HepG2 (cell line): ENCODE data around the gene DLX4. TPM values are rescaled to one million over a fixed set of nuclear protein-coding genes. Genes with fewer than 3 reads are reported as not detected.

Source experiments
- BHLHE40 ChIP-seq: IDR thresholded peaks from 2 replicates; pipeline ENCODE4 v1.6.1; 2011; ENCODE audit warnings: low read length, improper control_type of control experiment
- CEBPB ChIP-seq: IDR thresholded peaks from 2 replicates; pipeline ENCODE4 v1.6.1; 2011; ENCODE audit warnings: low read depth, low read length, improper control_type of control experiment, borderline replicate concordance
- CERS6 ChIP-seq: sonication (generic); formaldehyde crosslinking; IDR thresholded peaks from 2 replicates; pipeline ENCODE4 v1.5.0; 2020; ENCODE audit warnings: missing genetic modification reagents
- DRAP1 ChIP-seq: IDR thresholded peaks from 2 replicates; pipeline ENCODE4 v1.6.1; 2016; ENCODE audit warnings: missing genetic modification reagents, missing compliant biosample characterization
- ELF3 ChIP-seq: IDR thresholded peaks from 2 replicates; pipeline ENCODE4 v1.6.1; 2016; ENCODE audit warnings: missing genetic modification reagents, missing compliant biosample characterization
- HHEX ChIP-seq: IDR thresholded peaks from 2 replicates; pipeline ENCODE4 v1.6.1; 2016; ENCODE audit warnings: control low read depth
- KMT2B ChIP-seq: IDR thresholded peaks from 2 replicates; pipeline ENCODE4 v1.6.1; 2016; ENCODE audit warnings: missing genetic modification reagents, missing compliant biosample characterization
- LCORL ChIP-seq, 2 experiments: fragments of 450-650 bp in 1 of 2; sonication (generic) in 1 of 2; formaldehyde crosslinking in 1 of 2; IDR thresholded peaks; 2 replicates each; pipeline versions ENCODE4 v1.5.0 to v1.6.1; 2017 to 2020; ENCODE audit warnings: antibody characterized with exemption in 1 of 2, missing genetic modification reagents in 1 of 2
- WIZ ChIP-seq: sonication (generic); formaldehyde crosslinking; IDR thresholded peaks from 2 replicates; pipeline ENCODE4 v1.5.1; 2020; ENCODE audit warnings: mild to moderate bottlenecking, missing genetic modification reagents
- ZNF468 ChIP-seq: sonication (generic); formaldehyde crosslinking; IDR thresholded peaks from 2 replicates; pipeline ENCODE4 v1.8.0; 2022; ENCODE audit warnings: mild to moderate bottlenecking, moderate library complexity, missing genetic modification reagents
- ZNF546 ChIP-seq: sonication (generic); formaldehyde crosslinking; conservative IDR thresholded peaks from 2 replicates; pipeline ENCODE4 v1.8.1; 2023; ENCODE audit warnings: mild to moderate bottlenecking, missing genetic modification reagents
- polyA plus RNA-seq, 8 experiments: library from polyadenylated mRNA; depleted of rRNA in 3 of 8; stranded (reverse) in 7 of 8; unstranded in 1 of 8; fragments of >200 nt; fragmentation: Illumina TruSeq in 4 of 8; extraction: Trizol in 4 of 8; gene quantifications; 2 replicates each; pipeline versions ENCODE4 v1.2.1 to v1.2.3, GENCODE V29; 2011 to 2016; ENCODE audit warnings: low read depth in 4 of 8, missing spikeins in 1 of 8, mixed read lengths in 1 of 8; ENCODE audit not compliant: insufficient read depth in 1 of 8
- total RNA-seq, 5 experiments: library from RNA; depleted of rRNA; stranded (reverse); fragments of >200 nt; fragmentation: Illumina TruSeq; extraction: Trizol; gene quantifications; 2 replicates each; pipeline ENCODE4 v1.2.3, GENCODE V29; 2016; ENCODE audit warnings: low read depth in 1 of 5
- TF ChIP-seq, protein P1 (sequence below): sonication (generic); formaldehyde crosslinking; IDR thresholded peaks from 2 replicates; pipeline ENCODE4 v1.5.0; 2020; ENCODE audit warnings: mild to moderate bottlenecking, missing genetic modification reagents, borderline replicate concordance
- TF ChIP-seq, protein P2 (sequence below): sonication (generic); formaldehyde crosslinking; conservative IDR thresholded peaks from 2 replicates; pipeline ENCODE4 v1.4.0; 2020; ENCODE audit warnings: mild to moderate bottlenecking, missing genetic modification reagents, moderate library complexity
- TF ChIP-seq, protein P3 (sequence below): sonication (generic); formaldehyde crosslinking; IDR thresholded peaks from 2 replicates; pipeline ENCODE4 v1.4.0; 2020; ENCODE audit warnings: missing genetic modification reagents
- TF ChIP-seq, protein P4 (sequence below): sonication (generic); formaldehyde crosslinking; IDR thresholded peaks from 2 replicates; pipeline ENCODE4 v1.8.0; 2022; ENCODE audit warnings: mild to moderate bottlenecking, missing genetic modification reagents; ENCODE audit not compliant: insufficient replicate concordance
- TF ChIP-seq, protein P5 (sequence below): sonication (generic); formaldehyde crosslinking; IDR thresholded peaks from 2 replicates; pipeline ENCODE4 v1.4.0; 2020; ENCODE audit warnings: mild to moderate bottlenecking, low read depth, missing genetic modification reagents

DLX4 gene
- total and polyA plus RNA-seq, 2 of the 13 experiments (the other 11 are each of a cell fraction or from before 2014, with no cell fraction given) = 0.55 to 2.3 TPM

- TF ChIP-seq ELF3 (0 out of 2 replicates have a peak, but pooled peaks have one; percentile 34), KMT2B (CRISPR knock-in tag) (0 out of 2 replicates have a peak, but pooled peaks have one; percentile 19), BHLHE40 (no peak), CEBPB (no peak), ZNF546 (CRISPR knock-in tag) (peak; percentile 71; the same call in 1 of the 2 replicates), ZNF468 (CRISPR knock-in tag) (no peak), HHEX (no peak), WIZ (no peak), CERS6 (CRISPR knock-in tag) (no peak), LCORL (IDR thresholded peaks at IDR 0.05) (no peak), LCORL (CRISPR knock-in tag; IDR thresholded peaks at IDR 0.05) (peak; percentile 66; the same call in 1 of the 2 replicates), DRAP1 (no peak)
- TF ChIP-seq, protein P1, sequence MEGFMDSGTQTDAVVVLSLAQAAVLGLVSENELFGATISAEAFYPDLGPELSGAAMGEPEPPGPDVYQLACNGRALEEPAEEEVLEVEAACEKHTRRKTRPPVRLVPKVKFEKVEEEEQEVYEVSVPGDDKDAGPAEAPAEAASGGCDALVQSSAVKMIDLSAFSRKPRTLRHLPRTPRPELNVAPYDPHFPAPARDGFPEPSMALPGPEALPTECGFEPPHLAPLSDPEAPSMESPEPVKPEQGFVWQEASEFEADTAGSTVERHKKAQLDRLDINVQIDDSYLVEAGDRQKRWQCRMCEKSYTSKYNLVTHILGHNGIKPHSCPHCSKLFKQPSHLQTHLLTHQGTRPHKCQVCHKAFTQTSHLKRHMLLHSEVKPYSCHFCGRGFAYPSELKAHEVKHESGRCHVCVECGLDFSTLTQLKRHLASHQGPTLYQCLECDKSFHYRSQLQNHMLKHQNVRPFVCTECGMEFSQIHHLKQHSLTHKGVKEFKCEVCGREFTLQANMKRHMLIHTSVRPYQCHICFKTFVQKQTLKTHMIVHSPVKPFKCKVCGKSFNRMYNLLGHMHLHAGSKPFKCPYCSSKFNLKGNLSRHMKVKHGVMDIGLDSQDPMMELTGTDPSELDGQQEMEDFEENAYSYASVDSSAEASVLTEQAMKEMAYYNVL (CRISPR knock-in tag) = peak; percentile 46; the same call in 1 of the 2 replicates
- TF ChIP-seq, protein P2, sequence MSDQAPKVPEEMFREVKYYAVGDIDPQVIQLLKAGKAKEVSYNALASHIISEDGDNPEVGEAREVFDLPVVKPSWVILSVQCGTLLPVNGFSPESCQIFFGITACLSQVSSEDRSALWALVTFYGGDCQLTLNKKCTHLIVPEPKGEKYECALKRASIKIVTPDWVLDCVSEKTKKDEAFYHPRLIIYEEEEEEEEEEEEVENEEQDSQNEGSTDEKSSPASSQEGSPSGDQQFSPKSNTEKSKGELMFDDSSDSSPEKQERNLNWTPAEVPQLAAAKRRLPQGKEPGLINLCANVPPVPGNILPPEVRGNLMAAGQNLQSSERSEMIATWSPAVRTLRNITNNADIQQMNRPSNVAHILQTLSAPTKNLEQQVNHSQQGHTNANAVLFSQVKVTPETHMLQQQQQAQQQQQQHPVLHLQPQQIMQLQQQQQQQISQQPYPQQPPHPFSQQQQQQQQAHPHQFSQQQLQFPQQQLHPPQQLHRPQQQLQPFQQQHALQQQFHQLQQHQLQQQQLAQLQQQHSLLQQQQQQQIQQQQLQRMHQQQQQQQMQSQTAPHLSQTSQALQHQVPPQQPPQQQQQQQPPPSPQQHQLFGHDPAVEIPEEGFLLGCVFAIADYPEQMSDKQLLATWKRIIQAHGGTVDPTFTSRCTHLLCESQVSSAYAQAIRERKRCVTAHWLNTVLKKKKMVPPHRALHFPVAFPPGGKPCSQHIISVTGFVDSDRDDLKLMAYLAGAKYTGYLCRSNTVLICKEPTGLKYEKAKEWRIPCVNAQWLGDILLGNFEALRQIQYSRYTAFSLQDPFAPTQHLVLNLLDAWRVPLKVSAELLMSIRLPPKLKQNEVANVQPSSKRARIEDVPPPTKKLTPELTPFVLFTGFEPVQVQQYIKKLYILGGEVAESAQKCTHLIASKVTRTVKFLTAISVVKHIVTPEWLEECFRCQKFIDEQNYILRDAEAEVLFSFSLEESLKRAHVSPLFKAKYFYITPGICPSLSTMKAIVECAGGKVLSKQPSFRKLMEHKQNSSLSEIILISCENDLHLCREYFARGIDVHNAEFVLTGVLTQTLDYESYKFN (CRISPR knock-in tag) = no peak
- TF ChIP-seq, protein P3, sequence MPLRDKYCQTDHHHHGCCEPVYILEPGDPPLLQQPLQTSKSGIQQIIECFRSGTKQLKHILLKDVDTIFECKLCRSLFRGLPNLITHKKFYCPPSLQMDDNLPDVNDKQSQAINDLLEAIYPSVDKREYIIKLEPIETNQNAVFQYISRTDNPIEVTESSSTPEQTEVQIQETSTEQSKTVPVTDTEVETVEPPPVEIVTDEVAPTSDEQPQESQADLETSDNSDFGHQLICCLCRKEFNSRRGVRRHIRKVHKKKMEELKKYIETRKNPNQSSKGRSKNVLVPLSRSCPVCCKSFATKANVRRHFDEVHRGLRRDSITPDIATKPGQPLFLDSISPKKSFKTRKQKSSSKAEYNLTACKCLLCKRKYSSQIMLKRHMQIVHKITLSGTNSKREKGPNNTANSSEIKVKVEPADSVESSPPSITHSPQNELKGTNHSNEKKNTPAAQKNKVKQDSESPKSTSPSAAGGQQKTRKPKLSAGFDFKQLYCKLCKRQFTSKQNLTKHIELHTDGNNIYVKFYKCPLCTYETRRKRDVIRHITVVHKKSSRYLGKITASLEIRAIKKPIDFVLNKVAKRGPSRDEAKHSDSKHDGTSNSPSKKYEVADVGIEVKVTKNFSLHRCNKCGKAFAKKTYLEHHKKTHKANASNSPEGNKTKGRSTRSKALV = 0 out of 2 replicates have a peak, but pooled peaks have one; percentile 35
- TF ChIP-seq, protein P4, sequence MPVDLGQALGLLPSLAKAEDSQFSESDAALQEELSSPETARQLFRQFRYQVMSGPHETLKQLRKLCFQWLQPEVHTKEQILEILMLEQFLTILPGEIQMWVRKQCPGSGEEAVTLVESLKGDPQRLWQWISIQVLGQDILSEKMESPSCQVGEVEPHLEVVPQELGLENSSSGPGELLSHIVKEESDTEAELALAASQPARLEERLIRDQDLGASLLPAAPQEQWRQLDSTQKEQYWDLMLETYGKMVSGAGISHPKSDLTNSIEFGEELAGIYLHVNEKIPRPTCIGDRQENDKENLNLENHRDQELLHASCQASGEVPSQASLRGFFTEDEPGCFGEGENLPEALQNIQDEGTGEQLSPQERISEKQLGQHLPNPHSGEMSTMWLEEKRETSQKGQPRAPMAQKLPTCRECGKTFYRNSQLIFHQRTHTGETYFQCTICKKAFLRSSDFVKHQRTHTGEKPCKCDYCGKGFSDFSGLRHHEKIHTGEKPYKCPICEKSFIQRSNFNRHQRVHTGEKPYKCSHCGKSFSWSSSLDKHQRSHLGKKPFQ (CRISPR knock-in tag) = no peak
- TF ChIP-seq, protein P5, sequence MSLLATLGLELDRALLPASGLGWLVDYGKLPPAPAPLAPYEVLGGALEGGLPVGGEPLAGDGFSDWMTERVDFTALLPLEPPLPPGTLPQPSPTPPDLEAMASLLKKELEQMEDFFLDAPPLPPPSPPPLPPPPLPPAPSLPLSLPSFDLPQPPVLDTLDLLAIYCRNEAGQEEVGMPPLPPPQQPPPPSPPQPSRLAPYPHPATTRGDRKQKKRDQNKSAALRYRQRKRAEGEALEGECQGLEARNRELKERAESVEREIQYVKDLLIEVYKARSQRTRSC (CRISPR knock-in tag) = no peak
Observed at GRCh38 chr17:49996495-49997300, 27.7 kb downstream of the DLX4 start (continued).
